HK-2 (cell line): ENCODE results near the gene DGKG.
A peak's percentile ranks its signal among the peaks of the same experiment; 100 is the strongest.

Experiments
- DNase-seq: peaks from one replicate; pipeline ENCODE4 v3.0.0-alpha.2; 2018; ENCODE audit not compliant: unreplicated experiment

The DGKG gene

DNA sequence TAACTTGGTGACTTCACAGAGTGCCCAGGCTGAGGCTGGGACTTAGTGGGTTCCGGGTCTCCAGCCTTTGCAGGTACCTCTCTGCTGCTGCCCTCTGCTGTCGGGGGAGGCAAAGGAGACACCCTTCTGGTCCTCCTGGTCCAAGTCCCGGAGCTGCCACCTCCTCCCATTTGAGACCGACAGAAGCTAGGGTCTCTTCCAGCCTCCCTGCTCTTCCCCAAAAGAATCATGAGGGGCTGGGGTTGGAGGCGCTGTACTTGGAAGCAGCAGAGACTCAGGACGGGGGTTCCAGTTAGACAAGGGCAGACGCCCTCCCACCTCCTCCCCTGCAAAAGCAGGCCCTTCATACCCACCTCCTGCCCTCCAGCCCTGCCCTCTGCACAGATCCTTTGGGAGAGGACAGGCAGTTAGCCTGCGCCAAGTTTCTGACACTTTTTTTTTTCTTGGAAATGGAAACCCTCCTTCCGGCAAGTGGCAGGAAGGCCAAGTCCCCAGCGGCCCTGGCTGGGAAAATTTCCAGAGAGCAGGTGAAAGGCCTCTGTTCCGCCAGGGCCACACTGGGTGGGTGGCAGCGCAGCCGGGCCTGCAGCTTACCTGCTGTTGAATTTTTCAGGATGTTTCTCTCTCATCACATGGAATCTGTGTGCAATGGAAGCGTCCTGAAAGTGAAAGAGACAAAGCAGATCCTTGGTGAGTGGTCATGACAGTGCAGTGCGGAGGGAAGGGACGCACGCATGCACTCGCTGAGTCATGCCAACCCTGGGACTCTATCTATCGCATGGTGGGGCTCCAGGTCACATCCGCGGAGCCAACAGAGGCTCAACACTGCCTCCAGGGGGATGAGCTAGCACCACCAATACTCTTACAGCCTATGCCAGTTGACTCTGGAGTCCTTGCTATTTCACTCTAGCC, 119.9 kb downstream of the DGKG start:
- DNase-seq: peak; percentile 91

GRCh38 chr3:186239321-186239720, 122.7 kb downstream of the DGKG start:
- DNase-seq: no peak

DNA sequence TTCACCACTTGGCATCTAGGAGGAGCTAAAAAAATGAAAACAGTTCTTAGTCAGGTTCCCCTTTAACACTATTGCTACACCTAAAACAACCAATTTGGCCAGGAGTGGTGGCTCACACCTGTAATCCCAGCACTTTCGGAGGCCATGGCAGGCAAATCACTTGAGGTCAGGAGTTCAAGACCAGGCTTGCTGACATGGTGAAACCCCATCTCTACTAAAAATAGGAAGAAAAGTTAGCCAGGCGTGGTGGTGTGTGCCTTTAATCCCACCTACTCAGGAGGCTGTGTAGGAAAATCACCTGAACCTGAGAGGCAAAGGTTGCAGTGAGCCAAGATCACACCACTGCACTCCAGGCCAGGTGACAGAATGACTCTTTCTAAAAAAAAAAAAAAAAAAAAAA, 124.1 kb downstream of the DGKG start:
- no peak for DNase-seq

DNA sequence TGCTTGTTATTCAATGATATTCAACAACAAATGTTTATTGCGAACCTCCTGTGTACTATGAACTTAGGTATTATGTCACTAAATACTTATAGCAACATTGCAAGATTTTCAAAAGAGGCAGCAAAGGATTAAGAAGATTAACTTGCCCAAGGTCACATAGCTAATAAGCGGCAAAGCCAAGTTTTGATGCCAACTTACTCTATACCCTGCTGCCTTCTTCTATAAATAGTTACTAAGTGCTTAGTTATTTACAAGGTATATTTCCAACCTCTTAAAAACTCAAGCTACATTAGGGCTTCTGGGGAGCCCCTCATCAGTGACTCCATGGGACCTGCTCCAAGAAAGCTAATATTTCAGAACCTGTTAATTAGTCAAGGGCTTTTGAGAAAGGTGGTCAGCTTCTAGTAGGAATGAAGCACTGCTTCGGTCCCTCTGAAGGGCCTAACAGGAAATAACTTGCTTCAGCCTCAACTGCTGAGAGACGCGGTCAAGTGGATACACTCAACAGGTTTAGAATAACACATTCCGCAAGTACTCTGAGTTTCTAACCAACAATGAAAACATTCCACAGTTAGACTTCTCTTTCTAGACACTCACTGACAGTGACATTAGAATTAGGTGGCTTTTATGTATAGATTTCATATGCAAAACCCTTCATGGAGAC, 125.5 kb downstream of the DGKG start:
- DNase-seq: no peak

GRCh38 chr3:186235554-186235953, 126.5 kb downstream of the DGKG start:
- no peak for DNase-seq

DNA sequence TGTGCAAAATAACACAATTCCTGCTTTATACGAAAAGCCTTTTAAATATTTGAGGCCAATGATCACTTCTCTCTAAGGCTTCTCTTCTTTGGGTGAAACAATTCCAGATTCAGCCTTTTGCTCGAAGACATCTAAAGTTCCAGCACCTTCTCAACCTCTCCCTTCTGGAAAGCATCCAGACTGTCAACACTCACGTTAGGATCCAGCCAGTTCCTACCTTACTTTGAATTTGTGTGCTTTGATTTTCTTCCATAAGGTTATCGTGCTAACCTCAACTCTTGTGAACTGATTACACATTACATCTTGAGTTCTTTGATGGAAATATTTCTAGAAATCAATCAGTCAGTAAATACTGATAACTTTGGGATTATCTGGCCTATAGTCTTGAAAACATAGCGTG, 127.9 kb downstream of the DGKG start:
- no peak for DNase-seq

GRCh38 chr3:186226482-186226881, 135.6 kb downstream of the DGKG start:
- no peak for DNase-seq

- no peak for DNase-seq
Measured at GRCh38 chr3:186225603-186226002, 136.4 kb downstream of the DGKG start.

GRCh38 chr3:186224041-186224610, 137.9 kb downstream of the DGKG start:
- no peak for DNase-seq

- no peak for DNase-seq
Measured at GRCh38 chr3:186223476-186223875, 138.6 kb downstream of the DGKG start.

DNA sequence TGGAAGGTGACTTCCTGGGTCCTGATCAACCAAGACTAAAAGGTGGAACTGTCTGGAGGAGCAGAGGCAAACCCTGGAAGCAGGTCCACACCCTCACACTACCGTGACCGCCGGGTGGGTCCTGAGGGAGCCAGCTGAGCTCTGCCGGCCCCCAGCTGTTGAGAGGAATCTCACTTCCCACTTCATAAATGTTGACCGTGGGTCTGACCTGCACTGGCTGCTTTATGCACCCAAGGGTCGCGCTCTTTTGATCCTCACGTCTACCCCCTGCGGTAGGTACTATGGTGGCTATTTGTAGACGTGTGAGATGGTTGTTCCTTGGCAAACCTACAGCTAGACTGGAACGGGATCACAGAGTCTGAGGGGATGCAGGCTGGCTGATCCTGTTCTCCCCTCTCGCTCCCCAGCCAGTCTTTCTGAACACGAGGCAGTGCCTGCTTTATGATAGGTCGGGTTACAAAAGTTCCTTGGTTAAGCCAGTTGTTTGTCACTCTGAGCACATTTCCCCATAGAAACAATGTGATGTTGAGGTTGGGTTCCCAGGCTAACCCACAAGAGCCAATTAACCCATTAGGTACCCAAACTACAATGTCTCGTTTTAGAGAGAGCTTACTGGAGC, 140.2 kb downstream of the DGKG start:
- no peak for DNase-seq

DNA sequence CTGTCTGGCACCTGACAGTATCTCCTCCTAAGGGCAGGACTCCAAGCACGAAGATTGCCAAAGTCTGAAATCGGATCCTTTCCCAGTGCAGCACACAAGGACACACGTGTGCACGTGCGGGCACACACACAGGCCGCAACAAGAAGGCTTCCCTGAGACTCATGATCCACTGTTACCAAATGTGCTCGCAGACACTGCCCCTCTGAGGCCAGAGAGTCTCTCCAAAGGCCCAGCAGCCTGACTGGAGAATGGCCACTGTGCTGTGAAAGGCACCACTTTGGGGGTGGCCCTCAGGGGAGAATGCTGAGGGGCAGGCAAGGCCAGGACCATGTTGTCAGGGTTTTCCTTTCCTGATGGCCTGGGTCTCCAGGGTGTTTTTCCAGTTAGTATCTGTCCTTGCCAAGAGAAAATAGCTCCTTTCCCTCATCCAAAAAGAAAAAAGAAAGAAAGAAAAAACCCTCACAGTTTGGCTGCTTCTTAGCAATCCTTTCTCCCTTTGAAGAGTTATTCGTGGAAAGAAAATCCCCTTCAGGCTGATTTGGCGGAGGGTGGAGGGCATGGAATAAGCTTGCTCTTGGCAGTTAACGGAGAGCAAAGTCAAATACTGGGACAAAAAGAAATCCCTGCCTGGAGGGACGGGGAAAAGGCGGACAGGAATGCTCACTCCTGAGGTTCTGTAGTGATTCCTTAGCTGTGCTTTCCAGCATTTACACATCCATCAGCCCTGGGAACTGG, 141.0 kb downstream of the DGKG start:
- no peak for DNase-seq

GRCh38 chr3:186220365-186220764, 141.7 kb downstream of the DGKG start:
- DNase-seq: peak; percentile 37

DNA sequence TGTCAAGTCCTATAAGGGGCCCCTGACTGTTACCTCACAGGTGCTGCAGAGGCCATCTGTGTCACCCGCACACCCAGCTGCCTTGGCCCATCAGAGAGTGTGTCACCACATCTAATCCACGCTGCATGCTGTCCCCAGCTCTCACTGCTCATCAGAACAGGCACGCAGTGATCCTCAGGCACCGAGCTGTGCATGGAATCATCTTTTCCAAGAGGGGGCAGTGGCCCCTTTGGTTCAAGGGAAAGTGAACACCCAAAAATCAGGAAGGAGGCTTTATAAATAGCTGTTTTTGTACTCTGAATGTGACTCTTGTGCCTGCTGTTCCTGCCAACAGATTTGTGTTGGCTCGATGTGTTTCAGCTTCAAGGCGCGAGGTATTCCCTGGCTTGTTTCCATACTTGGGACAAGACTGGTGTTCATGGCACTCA, 142.8 kb downstream of the DGKG start:
- no peak for DNase-seq

GRCh38 chr3:186218421-186218820, 143.6 kb downstream of the DGKG start:
- no peak for DNase-seq

DNA sequence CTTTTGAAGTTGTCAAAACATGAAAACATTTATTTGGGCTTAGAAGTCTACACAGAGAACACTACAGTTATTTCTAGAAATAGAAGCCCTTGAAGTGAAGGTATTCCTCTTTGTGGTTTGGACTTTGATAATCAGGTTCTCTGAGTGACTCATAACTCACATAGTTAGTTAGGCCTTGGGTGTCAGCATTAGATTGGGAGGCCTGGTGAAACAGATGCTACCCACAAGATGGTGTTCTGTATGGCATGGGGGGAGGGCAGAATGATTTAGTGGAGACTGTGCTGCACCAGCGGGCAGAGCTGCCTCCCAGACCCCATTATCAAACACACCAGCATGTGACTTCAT, 144.2 kb downstream of the DGKG start:
- no peak for DNase-seq

GRCh38 chr3:186216900-186217819, 144.9 kb downstream of the DGKG start:
- DNase-seq: no peak

GRCh38 chr3:186214670-186215069, 147.4 kb downstream of the DGKG start:
- no peak for DNase-seq

GRCh38 chr3:186213946-186214345, 148.1 kb downstream of the DGKG start:
- DNase-seq: no peak

GRCh38 chr3:186212611-186213010, 149.4 kb downstream of the DGKG start:
- DNase-seq: no peak
